Dedifferentiated amniotic fluid mesenchymal stem cell (primary cell): ENCODE results near the gene PEPD.

Source experiments
- DNase-seq: peaks from one replicate; pipeline ENCODE4 v3.0.0-alpha.2; 2016; ENCODE audit errors: extremely low spot score

PEPD gene

GRCh38 chr19:33395561-33396550, 125.7 kb downstream of the PEPD start:
- no peak for DNase-seq

DNA sequence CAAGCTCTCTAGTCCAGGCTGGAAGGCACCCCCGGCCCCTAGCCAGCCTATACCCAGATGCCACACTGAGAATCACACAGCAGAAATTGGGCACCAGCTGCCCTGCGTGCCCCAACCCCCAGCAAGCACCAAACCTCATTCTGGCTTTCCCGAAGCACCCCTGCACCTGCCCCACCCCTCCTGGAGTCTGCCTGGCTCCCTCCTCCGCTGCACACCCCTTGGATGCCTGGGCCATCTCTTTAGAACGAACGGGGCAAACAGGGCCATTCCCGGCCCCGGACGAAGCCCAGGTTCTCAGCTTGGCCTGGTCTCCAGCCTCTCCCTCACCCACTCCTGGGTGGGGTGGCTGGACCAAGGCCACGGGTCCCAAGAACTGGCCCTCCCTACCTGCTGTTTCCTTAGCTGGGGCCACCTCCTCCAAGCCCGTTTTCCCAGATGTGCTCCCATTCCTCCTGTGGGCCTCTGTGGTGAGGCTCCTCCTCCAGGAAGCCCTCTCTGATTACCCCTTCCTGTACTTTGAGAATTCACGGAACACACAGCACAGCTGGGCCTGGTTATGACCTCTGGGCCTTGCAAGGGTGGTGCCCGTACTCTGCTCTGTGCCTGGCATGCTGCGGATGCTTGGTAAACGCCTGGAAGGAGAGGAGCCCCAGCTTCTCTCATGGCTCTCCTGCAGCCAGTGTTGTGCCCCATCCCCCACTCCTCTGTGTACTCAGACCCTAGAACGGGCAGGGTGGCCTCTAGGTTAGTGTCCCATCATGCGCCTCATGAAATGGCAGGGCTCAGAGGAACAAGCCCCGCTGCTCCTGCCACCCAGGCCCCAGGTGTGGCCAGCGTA, 126.6 kb downstream of the PEPD start:
- no peak for DNase-seq

DNA sequence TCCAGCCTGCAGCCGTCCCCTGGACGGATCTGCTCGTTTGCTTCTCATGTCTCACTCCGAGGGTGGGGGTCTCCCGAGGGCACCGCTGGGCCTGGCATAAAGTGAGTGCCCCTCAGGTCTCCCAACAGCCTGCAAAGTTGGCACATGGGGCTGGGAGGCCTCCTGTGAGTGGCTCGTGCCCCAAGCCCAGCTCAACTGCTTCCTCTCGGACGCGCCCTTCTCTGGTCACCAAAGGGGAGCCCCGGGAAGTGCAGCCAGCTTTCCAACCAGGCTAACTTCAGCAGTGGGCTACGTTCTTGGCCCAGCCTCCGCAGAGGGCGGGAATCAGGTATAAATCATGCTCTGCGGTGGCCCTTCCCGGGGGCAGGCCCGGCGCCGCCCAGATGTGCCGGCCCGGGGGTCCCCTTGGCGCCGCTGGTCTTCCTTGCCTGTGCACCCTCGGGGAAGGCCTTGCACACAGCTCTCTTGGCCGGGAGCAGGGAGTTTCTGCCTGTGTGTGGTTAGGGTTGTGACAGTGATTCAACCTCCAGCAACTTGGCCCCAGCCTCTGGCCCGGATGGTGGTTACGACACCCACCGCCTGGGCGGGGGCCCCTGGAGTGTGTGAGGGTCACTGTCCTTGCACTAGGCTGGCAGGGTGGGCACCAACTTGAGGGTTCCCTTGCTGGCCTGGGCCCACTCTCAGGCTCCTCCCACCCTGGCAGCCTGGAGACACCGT, 127.4 kb downstream of the PEPD start:
- DNase-seq, result no peak

- DNase-seq, result no peak
Observed at GRCh38 chr19:33393286-33394005, 128.1 kb downstream of the PEPD start.

DNA sequence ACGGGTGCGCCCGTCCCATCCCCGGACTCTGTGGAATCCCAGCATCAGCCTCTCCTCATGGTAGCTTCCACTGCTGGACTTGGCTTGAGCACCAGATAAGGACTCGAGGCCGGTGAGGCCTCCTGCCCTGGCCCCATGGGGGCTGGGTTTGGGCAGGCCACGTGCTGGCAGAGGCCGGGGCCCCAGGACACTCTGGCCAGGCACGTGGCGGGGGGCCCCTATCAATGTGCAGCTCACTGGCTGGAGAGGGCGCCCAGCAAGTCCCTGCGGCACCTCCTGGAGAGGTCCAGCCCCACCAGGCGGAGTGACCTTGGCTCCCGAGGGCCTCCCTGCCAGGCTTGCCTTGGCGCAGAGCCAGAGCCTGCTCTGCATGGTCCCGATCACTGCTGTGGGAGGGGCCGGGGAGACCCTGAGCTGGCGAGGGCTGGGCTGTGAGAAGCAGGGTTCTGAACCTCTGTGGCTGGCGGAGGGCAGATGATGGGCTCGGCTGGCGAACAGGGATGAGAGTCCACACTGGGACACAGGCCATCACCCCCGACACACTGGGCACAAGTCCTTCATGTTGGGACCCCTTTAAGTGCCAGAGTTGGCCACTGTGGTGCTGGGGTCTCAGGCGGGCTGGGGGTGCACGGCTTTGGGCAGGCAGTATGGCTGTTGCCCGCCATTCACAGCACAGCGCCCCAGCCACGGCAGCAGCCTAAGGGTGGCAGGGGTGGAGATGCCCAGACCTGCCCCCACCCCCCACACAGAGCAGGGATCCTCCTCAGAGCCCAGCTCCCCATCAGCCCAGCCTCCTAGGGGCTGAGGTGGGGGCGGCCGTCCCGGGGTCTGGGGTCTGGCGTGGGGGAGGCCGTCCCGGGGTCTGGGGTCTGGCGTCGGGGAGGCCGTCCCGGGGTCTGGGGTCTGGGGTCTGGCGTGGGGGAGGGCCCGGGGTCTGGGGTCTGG, 129.0 kb downstream of the PEPD start:
- DNase-seq, result no peak

DNA sequence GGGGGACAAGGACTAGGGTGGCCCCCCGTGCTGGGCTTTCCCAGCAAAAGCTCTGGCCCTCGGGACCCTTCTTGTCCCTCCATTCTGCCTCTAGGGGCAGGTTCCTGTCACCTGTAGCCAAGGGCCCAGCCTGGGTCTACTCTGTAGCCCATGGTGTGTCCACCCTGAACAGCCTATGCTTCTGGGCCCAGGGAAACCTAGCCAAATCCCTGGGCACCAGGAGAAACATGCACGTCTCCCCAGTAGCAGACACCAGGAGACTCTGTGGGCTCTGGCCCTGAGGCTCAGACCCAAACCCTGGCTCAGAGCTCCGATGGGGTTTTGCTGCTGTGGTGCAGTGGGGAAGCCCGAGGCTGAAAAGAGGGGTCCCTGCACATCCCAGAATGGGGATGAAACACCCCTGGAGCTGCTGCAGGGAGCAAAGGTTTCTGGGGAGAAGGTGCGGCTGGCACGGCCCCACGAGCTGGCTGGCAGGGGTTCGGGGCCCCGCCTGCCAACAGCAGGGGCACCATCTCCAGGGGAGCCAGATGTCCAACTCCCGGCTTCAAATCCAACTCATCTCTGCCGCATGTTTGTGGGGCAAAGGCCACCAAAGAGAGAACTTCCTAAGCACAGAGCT, 129.9 kb downstream of the PEPD start:
- DNase-seq, result no peak

DNA sequence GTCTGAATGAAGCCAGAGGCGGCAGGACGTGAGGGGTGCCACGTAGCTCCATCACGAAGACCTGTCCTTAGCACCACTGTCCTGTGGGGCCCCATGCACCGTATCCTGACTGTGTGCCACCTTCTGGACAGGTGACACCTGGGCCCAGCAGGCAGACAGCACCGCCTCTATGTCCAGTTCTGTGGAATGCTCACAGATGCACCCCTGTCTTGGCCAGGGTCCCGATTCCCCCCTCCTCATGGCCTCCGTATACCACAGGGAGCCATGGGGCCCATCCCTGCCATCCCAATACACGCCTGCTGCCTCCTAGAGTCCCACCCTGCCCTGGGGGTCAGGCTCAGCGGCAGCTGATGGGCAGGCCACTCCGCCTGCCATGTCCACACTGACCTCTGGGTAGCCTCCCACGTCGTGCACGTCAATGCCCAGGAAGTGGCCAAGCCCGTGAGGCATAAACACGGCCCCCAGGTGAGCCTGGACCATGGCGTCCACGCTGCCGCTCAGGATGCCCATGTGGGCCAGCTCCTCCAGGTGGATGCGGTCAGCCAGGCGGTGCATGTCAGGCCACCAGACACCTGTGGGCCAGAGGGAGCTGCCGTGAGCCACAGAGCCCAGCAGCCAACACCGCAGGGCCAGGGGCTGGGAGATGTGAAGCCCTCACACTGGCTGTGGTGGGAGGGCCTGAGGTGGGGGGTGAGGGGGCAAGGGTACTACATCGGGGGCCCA, 130.5 kb downstream of the PEPD start:
- DNase-seq, result no peak

DNA sequence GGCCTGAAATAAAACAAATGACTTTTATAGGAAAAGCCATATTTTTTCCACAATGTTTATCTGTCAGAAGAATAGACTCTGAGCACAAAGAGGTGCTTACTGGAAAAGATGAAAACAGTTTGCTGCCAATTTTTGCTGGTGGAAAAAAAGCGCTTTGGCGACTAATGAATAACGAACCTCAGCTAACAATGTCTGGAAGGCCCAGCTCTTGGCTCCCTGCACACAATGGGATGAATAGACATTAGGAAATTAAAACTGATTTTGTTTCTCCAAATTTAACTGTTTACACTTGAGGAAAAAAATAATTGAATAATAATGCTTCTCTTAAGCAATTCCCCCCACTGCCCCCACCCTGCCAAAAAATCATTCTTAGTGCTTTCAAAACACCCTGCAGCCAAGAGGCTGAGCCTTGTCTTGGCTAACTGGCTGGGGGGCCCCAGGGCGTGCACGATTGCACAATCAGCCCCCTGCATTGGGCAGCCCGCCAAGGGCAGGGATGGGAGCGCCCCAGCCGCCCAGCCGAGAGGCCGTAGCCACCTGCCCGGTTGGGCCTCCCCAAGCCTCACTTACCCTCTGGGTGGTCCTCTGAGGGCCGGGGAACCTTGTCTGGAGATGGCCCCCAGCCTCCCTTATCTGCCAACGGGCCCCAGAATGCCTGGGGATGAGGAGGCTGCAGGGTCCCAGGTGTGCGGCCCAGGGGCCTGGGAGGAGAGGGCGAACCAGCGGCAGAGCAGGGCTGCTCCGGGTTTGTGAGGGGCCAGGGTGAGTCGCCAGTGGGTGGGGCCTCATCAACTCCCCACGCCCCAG, 131.3 kb downstream of the PEPD start:
- no peak for DNase-seq

DNA sequence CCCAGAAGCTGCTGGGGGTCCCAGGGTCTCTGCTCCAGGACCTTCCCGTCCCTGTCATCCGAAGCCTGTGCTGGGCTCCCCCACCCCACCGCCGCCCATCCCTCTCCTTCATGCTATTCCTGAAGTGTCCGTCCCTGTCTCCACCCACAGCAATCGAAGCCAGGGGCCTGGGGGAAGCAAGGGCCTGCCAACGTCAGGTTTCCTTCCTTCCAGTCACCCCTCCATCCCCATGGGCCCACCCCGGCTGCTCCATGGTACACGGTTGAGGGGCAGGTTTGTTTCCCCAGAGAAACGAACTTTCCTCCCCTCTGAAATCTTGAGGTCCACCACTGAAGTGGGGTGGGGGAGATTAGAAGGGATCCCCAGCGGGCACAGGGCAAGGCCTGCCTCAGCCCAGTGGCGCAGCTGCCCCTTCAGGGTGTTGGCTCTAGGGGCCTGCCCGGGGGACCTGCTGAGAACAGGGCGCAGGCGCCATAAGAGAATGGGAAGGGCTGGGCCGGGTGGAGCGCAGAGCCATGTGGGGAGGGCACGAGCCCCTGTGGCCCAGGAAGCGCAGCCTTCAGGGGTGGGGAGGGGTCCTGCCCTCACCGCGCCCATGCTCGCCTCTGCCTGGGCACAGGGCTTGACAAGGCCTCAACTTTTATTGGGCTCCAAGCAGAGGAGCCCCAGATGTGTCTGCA, 132.0 kb downstream of the PEPD start:
- DNase-seq, result no peak

DNA sequence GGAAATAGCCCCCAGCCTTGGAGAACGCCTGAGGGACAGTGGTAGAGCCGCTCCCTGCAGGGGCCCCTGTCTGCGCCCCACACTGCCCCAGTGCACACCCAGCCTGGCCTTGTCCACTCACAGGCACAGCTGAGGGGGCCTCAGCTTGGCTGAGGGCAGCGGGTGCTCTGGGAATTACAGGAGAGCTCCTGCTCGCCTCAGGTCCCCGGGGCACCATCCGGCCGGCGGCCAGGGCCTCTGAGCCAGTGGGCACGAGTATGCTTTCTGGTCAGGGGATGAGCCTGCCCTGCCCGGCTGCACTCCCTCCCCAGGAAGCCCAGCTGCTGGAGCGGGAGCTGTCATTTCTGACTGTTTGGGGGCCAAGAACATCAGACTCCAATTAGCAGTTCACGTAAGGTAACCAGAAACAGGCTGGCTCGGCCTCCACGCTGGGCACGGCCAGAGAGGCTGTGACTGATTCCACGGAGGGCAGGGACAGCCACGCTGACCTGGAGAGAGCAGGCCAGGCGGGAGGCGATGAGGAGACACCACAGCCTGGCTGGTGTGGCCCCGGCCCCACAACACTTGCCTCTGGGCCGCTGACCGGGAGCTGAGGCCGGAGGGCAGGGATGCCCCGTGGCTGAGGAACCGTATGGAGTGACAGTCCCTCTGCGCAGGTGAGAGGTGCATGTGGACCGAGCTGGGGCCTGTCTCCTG, 132.7 kb downstream of the PEPD start:
- no peak for DNase-seq

DNA sequence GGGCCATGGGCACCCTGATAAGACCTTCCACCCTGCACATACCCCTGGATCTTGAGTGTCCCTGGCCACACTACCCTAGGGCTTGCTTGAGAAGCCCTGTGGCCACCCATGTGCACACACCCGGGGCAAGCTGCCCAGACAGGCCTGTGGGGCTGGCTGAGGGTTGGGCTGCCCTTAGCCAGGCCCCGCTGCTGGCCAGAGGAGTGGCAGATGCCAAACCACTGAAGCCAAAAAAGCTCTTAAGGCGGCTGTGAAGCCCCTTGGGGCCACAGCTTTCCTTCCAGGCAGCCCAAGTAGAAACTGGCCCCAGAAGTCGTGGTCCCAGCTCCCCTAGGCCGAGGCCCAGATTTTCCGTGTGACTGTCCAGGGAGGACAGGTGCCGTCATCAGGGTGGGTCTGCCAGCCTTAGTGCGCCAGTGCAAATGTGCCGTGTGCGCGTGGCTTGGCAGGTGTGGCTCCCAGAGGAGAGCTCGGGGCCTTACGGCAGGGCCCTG, 133.3 kb downstream of the PEPD start:
- no peak for DNase-seq

DNA sequence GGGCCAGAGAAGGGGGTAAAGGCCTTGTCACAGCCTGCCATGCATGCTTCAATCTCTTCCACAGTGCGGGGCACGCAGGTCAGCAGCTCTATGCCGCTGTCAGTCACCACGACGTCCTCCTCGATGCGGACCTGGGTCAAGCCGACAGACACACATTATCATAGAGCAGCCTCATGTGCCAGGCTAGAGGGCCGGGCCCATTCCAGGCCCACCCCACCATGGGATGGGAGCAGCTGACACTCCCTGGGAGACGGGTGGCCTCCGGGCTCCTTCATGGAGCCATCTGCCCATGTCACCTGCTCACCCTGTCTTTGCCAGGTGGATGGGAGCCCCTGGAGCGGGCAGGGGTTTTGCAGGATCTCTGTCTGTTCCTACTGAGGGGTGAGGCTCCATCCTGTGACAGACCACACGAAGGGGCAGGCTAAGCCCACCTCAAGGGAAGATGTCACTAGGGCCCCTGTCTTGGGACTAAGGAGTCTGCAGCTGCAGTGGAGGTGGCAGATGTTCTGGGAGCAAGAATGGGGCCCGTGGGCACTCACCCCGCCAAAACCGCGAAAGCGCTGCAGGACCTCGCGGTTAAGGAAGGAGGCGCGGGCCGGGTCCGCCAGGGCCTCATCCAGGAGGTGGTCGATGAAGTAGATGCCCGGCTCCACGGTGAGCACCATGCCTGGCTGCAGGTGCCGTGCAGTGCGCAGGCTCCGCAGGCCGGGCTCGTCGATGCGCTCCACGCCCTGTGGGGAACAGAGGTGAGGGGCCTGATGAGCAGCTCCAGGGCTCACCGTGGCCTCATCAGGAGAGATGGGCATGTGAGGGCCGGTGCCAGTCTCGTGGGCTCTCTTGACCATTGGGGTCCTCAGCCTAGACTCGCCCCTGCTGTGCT, 134.0 kb downstream of the PEPD start:
- no peak for DNase-seq

GRCh38 chr19:33386361-33386858, 135.2 kb downstream of the PEPD start:
- DNase-seq, result no peak

DNA sequence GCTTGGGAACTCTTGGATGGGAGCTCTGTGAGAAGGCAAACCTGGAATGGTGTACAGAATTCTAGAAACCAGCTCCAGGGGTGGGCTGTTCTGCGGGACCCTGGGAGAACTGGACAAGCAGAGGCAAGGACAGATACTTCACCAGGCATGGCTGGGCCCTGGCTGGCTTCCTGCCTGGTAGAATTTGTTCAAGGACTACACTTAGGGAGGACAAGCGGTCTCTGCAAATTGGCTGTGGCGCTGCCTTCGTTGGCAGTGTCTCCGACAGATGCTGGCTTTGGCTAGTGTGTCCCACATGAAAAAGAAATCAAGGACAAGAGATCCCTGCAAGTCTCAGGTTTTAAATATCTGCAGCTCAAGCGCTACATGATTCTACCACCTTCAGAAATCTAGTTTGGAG, 135.6 kb downstream of the PEPD start:
- DNase-seq, result no peak

GRCh38 chr19:33384983-33385382, 136.6 kb downstream of the PEPD start:
- DNase-seq, result no peak
